ENCODE results near the gene LAMA3.

Gene LAMA3

DNA sequence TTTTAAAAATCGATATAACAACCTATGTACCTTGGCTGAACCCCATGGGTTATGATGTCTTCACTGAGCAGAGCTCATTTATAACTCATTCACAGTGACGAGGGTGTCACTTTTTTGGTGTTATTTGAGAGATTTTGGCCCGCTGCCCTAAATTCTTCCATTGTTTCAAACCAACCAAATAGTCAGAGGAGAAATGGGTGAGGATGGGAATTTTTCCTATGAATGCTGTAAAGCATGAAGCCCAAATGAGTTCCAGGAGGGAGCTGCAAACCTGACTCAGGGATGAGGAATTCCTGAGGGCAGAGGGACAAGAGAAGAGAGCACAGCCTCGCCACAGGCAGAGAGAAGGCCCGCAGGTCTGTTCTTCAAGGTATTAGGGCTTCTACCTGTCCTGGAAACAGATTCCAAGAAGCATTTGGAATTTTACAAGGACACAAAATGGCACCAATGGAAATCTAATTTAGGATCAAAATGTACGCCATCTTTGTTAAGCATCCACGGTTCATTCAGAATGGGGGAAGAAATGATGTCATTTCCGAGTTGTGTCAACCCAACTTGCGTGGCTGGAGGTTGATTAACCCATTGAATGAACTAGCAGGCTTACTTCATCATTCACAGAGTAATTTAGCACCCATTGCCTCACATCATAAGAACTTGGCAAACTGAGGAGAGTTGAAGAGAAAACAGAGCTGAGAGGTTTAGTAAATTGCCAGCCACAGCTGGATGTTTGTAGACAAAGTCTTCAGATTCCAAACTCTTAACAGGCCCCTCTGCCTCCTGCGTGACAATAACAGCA, 133.5 kb downstream of the LAMA3 start:
- DNase-seq (ENCODE audit: low spot score): no peak

DNA sequence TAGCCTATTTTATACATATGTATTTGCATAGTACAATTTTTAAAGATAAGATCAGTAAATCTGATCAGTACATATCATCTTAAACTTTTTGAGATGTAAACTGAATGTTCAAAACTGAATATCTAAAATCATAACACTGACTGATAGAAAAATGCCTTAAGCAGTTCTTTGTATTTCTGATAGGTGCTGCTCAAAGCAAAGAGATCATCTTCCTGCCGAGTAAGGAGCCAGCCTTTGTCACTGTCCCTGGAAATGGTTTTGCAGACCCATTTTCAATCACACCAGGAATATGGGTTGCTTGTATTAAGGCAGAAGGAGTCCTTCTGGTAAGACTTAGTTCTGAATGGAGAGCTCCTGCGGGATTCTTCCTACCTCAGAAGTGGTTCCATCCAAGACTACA, 135.0 kb downstream of the LAMA3 start:
- no peak for DNase-seq (ENCODE audit: low spot score)

GRCh38 chr18:23824669-23825068, 135.4 kb downstream of the LAMA3 start:
- DNase-seq (ENCODE audit: low spot score): no peak

DNA sequence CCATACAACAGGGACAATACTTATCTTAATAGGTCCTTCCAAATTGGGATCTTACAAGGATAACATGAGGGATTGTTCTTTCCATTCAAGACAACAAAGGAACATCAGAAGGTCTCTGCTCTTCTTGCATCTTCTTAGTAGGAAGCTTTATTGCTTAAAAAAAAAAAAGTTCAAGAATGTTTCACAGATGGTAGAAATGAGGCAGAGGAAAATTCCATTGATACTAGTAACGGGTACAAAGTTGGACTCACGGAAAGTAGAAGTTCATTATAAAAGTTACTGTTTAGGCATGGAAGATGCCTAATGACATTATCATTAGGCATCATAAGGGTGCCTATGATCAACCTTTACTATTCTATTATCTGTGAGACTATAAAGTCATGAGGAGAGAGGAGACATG, 136.2 kb downstream of the LAMA3 start:
- DNase-seq (ENCODE audit: low spot score): no peak

DNA sequence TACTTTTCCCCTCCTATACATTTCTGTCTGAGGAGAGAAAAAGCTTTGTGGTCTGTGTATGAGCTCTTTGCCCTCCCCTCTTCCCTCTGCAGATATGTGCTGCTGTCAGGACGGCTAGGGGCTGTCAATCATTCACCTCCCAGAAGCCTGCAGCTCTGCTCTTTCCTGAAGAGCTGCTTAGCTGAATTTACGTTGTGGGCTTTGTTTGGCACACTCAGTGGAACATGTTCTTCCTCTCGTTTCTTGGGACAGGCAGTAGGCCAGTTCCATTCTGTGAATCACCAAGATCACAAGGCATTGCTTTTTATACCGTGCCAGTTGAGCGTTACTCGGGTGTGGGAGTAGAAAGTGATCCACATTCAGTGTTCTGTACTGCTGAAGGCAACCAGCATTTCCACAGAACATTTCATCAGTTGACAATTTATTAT, 136.7 kb downstream of the LAMA3 start:
- DNase-seq (ENCODE audit: low spot score): no peak

DNA sequence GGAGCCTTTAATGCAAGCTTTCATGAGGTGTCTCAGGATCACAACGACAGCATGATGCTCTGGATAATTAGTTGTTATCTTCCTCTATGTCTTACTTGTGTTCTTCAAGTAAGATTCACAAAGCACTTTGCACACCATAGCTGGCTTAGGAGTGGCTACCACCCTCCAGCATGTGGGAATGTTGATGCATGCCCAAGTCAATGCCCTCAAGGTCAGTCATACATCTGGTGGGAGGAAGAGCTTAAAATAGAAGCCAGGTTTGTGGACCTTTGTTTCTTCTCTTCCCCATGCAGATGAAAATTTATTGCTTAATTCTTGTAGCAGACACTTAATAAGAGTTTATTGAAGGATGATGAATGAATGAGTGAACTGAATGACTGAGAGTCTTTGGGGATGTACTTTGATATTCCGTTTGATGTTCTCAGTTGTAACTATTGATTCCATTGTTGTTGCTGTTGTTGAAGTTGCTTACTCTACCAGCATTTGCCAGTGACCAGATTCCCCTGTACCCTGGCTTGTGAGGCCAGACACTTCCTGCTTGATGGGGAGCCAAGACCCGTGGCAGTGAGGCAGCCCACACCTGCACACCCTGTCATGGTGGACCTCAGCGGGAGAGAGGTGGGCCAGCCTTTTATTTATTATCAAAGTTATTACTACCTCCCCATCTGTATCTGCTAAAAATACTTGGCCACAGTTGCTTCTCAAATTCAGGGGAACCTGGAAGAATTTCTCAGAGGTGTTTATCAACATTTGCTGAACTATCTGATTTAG, 137.8 kb downstream of the LAMA3 start:
- DNase-seq (ENCODE audit: low spot score): no peak

- no peak for DNase-seq (ENCODE audit: low spot score)
Measured at GRCh38 chr18:23827681-23828080, 138.4 kb downstream of the LAMA3 start.

- no peak for DNase-seq (ENCODE audit: low spot score)
Measured at GRCh38 chr18:23828426-23828825, 139.2 kb downstream of the LAMA3 start.

DNA sequence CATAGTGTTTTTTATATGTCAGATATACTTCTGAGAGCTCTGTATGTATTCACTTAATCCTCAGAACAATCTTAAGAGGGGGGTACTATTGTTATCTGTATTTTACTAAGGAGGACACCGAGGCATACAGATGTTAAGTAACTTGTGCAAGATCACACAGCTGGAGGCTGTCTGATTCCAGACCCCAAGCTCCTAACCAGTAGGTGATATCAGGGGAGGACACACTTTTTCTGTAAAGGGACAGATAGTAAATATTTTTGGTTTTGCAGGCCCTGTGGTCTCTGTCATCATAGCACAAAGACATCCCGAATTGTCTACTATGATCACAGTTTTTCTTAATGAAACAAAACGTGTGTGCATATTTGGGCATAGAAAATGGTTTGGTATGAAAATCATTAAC, 143.7 kb downstream of the LAMA3 start:
- no peak for DNase-seq (ENCODE audit: low spot score)

DNA sequence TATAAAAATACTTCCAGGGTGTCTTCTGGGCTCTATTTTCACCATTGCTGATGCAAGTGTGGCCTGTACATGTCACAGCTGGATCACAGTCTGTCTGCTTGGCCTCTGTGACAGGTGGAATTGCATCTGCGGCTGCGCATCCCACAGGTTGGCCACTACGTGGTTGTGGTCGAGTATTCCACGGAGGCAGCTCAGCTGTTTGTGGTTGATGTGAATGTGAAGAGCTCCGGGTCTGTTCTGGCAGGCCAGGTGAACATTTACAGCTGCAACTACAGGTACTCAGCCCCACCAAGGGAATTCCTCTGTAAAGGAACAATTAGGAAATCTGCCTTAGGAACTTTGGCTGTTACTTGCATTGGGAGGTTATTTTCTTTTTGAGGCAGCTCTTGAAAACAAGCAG, 144.5 kb downstream of the LAMA3 start:
- DNase-seq (ENCODE audit: low spot score): no peak

DNA sequence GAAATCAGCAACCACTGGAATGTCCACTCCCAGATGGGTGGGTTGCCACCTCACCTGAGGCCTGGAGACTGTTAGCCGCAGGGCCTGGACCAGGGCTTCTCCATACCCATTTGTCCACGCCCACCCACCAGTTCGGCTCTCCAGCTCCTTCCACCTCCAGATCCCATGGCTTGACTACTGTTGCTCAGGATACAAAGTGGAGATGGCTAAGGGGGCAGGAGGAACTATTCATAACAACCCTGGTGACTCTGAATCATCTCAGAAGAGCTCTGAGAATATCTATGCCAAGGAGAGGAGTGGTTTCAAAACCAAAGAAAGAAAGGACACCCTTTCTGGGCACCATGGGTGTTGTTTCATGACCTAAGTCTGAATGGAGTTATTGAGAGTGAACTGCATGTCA, 145.8 kb downstream of the LAMA3 start:
- no peak for DNase-seq (ENCODE audit: low spot score)

- DNase-seq (ENCODE audit: low spot score): no peak
Measured at GRCh38 chr18:23835506-23835905, 146.3 kb downstream of the LAMA3 start.

- no peak for DNase-seq (ENCODE audit: low spot score)
Measured at GRCh38 chr18:23837591-23837990, 148.3 kb downstream of the LAMA3 start.

GRCh38 chr18:23838233-23838632, 149.0 kb downstream of the LAMA3 start:
- DNase-seq (ENCODE audit: low spot score): no peak

GRCh38 chr18:23838801-23839366, 149.6 kb downstream of the LAMA3 start:
- no peak for DNase-seq (ENCODE audit: low spot score)

DNA sequence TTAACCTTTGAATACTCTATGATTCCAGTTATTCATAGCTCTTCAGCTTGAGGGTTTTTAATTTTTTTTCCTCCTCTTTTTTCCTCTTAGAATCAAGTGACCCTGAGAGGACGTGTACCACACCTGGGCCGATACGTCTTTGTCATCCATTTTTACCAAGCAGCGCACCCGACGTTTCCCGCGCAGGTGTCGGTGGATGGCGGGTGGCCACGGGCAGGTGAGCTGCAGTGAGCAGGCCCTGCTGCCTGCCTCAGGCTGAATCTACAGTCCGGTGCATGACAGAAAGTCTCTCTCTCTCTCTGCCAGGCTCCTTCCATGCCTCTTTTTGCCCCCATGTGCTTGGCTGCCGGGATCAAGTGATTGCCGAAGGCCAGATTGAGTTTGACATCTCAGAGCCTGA, 153.1 kb downstream of the LAMA3 start:
- no peak for DNase-seq (ENCODE audit: low spot score)

GRCh38 chr18:23844991-23845680, 155.9 kb downstream of the LAMA3 start:
- DNase-seq (ENCODE audit: low spot score): no peak

GRCh38 chr18:23845988-23846630, 156.9 kb downstream of the LAMA3 start:
- no peak for DNase-seq (ENCODE audit: low spot score)

DNA sequence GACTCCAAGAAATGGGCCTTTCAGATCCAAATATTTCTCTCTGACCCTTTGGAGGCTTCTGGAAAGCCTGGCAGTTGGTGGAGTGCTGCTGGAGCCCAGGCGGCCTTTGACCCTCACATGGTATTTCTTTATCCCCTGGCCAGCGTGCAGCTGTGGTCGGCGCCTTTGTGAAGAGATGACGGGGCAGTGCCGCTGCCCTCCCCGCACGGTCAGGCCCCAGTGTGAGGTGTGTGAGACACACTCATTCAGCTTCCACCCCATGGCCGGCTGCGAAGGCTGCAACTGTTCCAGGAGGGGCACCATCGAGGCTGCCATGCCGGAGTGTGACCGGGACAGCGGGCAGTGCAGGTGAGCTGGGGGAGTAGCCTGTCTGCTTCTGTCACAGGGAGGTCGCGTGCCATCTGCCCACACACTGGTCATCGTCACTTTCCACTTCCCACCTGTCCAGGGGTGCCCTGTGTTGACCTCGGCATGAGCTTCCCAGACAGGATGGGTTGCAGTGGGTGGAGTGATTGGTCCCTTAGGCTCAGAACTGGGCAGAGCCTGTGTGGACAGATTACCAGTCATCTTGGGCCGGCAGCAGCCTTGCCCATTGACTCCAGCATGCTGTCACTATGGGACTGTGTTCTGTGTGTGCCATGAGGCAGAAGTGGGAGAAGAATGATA, 158.2 kb downstream of the LAMA3 start:
- no peak for DNase-seq (ENCODE audit: low spot score)

GRCh38 chr18:23849141-23849540, 159.9 kb downstream of the LAMA3 start:
- no peak for DNase-seq (ENCODE audit: low spot score)

DNA sequence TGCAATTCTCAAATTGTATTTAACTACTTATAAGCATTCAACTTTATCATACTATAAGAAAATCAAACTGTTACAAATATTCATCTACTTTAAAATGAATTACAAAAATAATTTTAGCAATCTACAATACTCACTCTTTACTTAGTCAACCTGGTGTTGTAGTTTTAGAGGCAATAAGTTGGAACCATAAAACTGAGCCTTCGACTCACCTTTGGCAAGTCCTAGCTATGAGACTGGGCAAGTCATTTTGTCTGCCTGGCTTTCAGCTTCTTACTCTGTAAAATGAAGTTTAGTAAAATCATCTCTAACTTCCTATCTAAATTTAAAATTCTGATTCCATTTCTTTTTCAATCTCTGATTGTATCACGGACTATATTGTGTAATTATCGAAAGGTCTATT, 161.0 kb downstream of the LAMA3 start:
- no peak for DNase-seq (ENCODE audit: low spot score)
